GM12878 (cell line): Measurements from ENCODE around the gene ANGEL2. TPM values are rescaled to one million over a fixed set of nuclear protein-coding genes. Genes with fewer than 3 reads are reported as not detected.

Source experiments
- ATF7 ChIP-seq: fragments of 450-650 bp; IDR thresholded peaks from 2 replicates; pipeline ENCODE4 v1.6.1; 2016; ENCODE audit warnings: low read depth, mild to moderate bottlenecking
- CHD1 ChIP-seq: IDR thresholded peaks from 2 replicates; pipeline ENCODE4 v1.6.1; 2012; ENCODE audit warnings: low read depth, low read length, improper control_type of control experiment
- EGR1 ChIP-seq, 2 experiments: IDR thresholded peaks; 1 replicate in 1 of 2; 2 replicates in 1 of 2; pipeline ENCODE4 v1.6.1; 2011 to 2012; ENCODE audit warnings: low read depth in 2 of 2, low read length in 2 of 2, borderline replicate concordance in 1 of 2, mild to moderate bottlenecking in 1 of 2, moderate library complexity in 1 of 2
- polyA plus RNA-seq, 11 experiments: library from polyadenylated mRNA; depleted of rRNA in 4 of 11; unstranded in 6 of 11; stranded (reverse) in 5 of 11; fragments of >200 nt; fragmentation: Nextera tagmentation in 4 of 11; fragmentation: Illumina TruSeq in 1 of 11; extraction: Ambion mirVana in 4 of 11; extraction: Trizol in 1 of 11; gene quantifications; 1 replicate in 1 of 11; 2 replicates in 10 of 11; pipeline versions ENCODE4 v1.2.1 to v1.2.3, GENCODE V29; 2011 to 2016; ENCODE audit warnings: inconsistent platforms in 2 of 11, missing spikeins in 2 of 11, low read depth in 1 of 11
- total RNA-seq, 4 experiments: library from RNA; depleted of rRNA in 3 of 4; stranded (reverse); fragments of >200 nt in 3 of 4; fragmentation: Illumina TruSeq in 1 of 4; extraction: Trizol in 1 of 4; gene quantifications; 2 replicates each; pipeline versions ENCODE4 v1.2.1 to v1.2.3, GENCODE V29; 2013 to 2021
- TF ChIP-seq, protein P1 (sequence below): IDR thresholded peaks from 2 replicates; pipeline ENCODE4 v1.6.1; 2011; ENCODE audit warnings: borderline replicate concordance, low read depth, mild to moderate bottlenecking, moderate library complexity, low read length; ENCODE audit not compliant: insufficient read depth, poor library complexity, severe bottlenecking
- TF ChIP-seq, protein P2 (sequence below): fragments of 450-650 bp; IDR thresholded peaks from 2 replicates; pipeline ENCODE4 v1.6.1; 2017; ENCODE audit warnings: mild to moderate bottlenecking, moderate library complexity
- TF ChIP-seq, protein P3 (sequence below): IDR thresholded peaks from 2 replicates; pipeline ENCODE4 v1.6.1; 2011; ENCODE audit warnings: low read depth, low read length, improper control_type of control experiment, borderline replicate concordance

Gene ANGEL2
- total and polyA plus RNA-seq, 10 of the 15 experiments (the other 5 are each of a cell fraction or from before 2014, with no cell fraction given), result 6.3 to 53.9 (median 30.7) TPM

DNA sequence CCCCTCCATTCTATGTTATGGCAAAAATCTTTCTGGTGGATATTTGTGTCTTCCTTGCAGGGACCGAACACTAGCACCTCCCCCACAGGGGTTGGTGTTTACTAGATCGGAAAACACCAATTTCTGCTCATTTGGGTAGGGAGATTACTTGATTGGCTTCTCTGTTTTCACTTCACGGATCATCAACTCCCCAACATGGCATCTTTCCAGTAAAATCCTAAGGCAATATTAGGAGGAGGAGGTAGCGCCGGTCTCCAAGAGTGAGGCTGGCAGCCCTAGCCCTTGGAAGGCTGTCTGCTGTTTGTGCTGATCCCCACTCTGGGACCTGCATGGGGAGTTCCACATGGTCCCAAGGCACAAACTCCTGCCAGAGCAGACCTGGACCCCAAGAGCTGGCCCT lies 53.2 kb downstream of the ANGEL2 start (continued):
- TF ChIP-seq, protein P1, sequence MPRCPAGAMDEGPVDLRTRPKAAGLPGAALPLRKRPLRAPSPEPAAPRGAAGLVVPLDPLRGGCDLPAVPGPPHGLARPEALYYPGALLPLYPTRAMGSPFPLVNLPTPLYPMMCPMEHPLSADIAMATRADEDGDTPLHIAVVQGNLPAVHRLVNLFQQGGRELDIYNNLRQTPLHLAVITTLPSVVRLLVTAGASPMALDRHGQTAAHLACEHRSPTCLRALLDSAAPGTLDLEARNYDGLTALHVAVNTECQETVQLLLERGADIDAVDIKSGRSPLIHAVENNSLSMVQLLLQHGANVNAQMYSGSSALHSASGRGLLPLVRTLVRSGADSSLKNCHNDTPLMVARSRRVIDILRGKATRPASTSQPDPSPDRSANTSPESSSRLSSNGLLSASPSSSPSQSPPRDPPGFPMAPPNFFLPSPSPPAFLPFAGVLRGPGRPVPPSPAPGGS, result no peak
- TF ChIP-seq CHD1, result no peak
- TF ChIP-seq ATF7, result no peak
- TF ChIP-seq EGR1 (IDR thresholded peaks at IDR 0.05; ENCODE audit: borderline replicate concordance in 1 of 2, low read depth in 2 of 2, low read length in 2 of 2), result no peak
- TF ChIP-seq, protein P2, sequence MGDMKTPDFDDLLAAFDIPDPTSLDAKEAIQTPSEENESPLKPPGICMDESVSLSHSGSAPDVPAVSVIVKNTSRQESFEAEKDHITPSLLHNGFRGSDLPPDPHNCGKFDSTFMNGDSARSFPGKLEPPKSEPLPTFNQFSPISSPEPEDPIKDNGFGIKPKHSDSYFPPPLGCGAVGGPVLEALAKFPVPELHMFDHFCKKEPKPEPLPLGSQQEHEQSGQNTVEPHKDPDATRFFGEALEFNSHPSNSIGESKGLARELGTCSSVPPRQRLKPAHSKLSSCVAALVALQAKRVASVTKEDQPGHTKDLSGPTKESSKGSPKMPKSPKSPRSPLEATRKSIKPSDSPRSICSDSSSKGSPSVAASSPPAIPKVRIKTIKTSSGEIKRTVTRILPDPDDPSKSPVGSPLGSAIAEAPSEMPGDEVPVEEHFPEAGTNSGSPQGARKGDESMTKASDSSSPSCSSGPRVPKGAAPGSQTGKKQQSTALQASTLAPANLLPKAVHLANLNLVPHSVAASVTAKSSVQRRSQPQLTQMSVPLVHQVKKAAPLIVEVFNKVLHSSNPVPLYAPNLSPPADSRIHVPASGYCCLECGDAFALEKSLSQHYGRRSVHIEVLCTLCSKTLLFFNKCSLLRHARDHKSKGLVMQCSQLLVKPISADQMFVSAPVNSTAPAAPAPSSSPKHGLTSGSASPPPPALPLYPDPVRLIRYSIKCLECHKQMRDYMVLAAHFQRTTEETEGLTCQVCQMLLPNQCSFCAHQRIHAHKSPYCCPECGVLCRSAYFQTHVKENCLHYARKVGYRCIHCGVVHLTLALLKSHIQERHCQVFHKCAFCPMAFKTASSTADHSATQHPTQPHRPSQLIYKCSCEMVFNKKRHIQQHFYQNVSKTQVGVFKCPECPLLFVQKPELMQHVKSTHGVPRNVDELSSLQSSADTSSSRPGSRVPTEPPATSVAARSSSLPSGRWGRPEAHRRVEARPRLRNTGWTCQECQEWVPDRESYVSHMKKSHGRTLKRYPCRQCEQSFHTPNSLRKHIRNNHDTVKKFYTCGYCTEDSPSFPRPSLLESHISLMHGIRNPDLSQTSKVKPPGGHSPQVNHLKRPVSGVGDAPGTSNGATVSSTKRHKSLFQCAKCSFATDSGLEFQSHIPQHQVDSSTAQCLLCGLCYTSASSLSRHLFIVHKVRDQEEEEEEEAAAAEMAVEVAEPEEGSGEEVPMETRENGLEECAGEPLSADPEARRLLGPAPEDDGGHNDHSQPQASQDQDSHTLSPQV, result no peak
- TF ChIP-seq, protein P3, sequence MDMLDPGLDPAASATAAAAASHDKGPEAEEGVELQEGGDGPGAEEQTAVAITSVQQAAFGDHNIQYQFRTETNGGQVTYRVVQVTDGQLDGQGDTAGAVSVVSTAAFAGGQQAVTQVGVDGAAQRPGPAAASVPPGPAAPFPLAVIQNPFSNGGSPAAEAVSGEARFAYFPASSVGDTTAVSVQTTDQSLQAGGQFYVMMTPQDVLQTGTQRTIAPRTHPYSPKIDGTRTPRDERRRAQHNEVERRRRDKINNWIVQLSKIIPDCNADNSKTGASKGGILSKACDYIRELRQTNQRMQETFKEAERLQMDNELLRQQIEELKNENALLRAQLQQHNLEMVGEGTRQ, result no peak
